ENCODE data around the gene ANAPC15.

The ANAPC15 gene

GRCh38 chr11:72123117-72123653, 10.7 kb upstream of the ANAPC15 start:
- no peak for DNase-seq

- DNase-seq: no peak
These were observed 10.1 kb upstream of the ANAPC15 start for GRCh38 chr11:72122607-72123006.

GRCh38 chr11:72120930-72121329, 8.4 kb upstream of the ANAPC15 start:
- no peak for DNase-seq

- DNase-seq: no peak
These were observed 6.7 kb upstream of the ANAPC15 start for GRCh38 chr11:72119198-72119597.

GRCh38 chr11:72116019-72116755, 3.7 kb upstream of the ANAPC15 start:
- DNase-seq: no peak

- DNase-seq: no peak
These were observed 2.1 kb upstream of the ANAPC15 start for GRCh38 chr11:72114570-72114969.

- no peak for DNase-seq
These were observed 698 bp upstream of the ANAPC15 start for GRCh38 chr11:72112978-72113808.

GRCh38 chr11:72111300-72112142, 974 bp downstream of the ANAPC15 start:
- no peak for DNase-seq

GRCh38 chr11:72105888-72106287, 6.6 kb downstream of the ANAPC15 start, which contains the start of gene TOMT:
Gene TOMT, plus strand, starts transcription at chr11:72105924. Its CDS starts 28 bp downstream, at chr11:72105952.
- DNase-seq: no peak

- DNase-seq: no peak
These were observed 8.7 kb downstream of the ANAPC15 start for GRCh38 chr11:72103754-72104167.

GRCh38 chr11:72102946-72103753, 9.3 kb downstream of the ANAPC15 start, which contains the start of gene LAMTOR1:
Gene LAMTOR1, minus strand, starts transcription at chr11:72103297. Its CDS starts 73 bp downstream, at chr11:72103224.
- peak; percentile 99 for DNase-seq

- DNase-seq: no peak
These were observed 9.9 kb downstream of the ANAPC15 start for GRCh38 chr11:72102631-72102945.

GRCh38 chr11:72102162-72102561, 10.3 kb downstream of the ANAPC15 start:
- DNase-seq: no peak

GRCh38 chr11:72100462-72100861, 12.0 kb downstream of the ANAPC15 start:
- no peak for DNase-seq

GRCh38 chr11:72100009-72100408, 12.5 kb downstream of the ANAPC15 start:
- DNase-seq: no peak

- DNase-seq: no peak
These were observed 13.8 kb downstream of the ANAPC15 start for GRCh38 chr11:72098741-72099140.

GRCh38 chr11:72091292-72091691, 21.2 kb downstream of the ANAPC15 start:
- DNase-seq: peak; percentile 61

- no peak for DNase-seq
These were observed 24.3 kb downstream of the ANAPC15 start for GRCh38 chr11:72088076-72088808.

- no peak for DNase-seq
These were observed 26.7 kb downstream of the ANAPC15 start for GRCh38 chr11:72085621-72086351.

- DNase-seq: no peak
These were observed 27.5 kb downstream of the ANAPC15 start for GRCh38 chr11:72084965-72085364.

GRCh38 chr11:72084076-72084475, 28.4 kb downstream of the ANAPC15 start:
- DNase-seq: no peak
